Caco-2 (cell line): Measurements from ENCODE around the gene TMEM115. TPM values are rescaled to one million over a fixed set of nuclear protein-coding genes. Genes with fewer than 3 reads are reported as not detected.

Source experiments
- BruUV-seq: library from RNA; stranded (reverse); fragments of 400-500 nt; replicated peaks from 2 replicates; lab custom pipeline; 2021; lab: Mats Ljungman, UMichigan
- CTCF ChIA-PET: fragments of 300-600 bp; sonication (Branson Sonifier 250); formaldehyde crosslinking; loops from one replicate; lab custom pipeline; 2022; ENCODE audit warnings: antibody characterized with exemption; lab: Charles Lee
- POLR2A ChIA-PET: fragments of 300-600 bp; sonication (Branson Sonifier 250); formaldehyde crosslinking; loops from one replicate; lab custom pipeline; 2022; ENCODE audit warnings: antibody characterized with exemption; lab: Charles Lee
- DNase-seq, 2 experiments: peaks; one replicate each; pipeline versions ENCODE4 v3.0.0 to v3.0.0-alpha.2; 2020 to 2022
- H3K27me3 ChIP-seq: replicated peaks from 2 replicates; pipeline ENCODE4 v1.6.0; 2011; ENCODE audit warnings: low read length; ENCODE audit not compliant: control insufficient read depth, insufficient read depth
- H3K36me3 ChIP-seq: 2 replicates; pipeline ENCODE4 v1.5.1; 2011; ENCODE audit warnings: low read length; ENCODE audit not compliant: control insufficient read depth, insufficient read depth
- H3K4me1 ChIP-seq: fragments of 250-450 bp; sonication (Bioruptor Pico); 2 replicates; pipeline ENCODE4 v1.5.1; 2020; ENCODE audit warnings: mild to moderate bottlenecking
- H3K4me3 ChIP-seq: 2 replicates; pipeline ENCODE4 v1.5.1; 2011; ENCODE audit warnings: low read depth, mild to moderate bottlenecking, control low read depth, low read length
- H3K9me3 ChIP-seq: fragments of 250-450 bp; sonication (Bioruptor Pico); 2 replicates; pipeline ENCODE4 v1.5.1; 2020; ENCODE audit warnings: mild to moderate bottlenecking, moderate library complexity
- H3K27ac Mint-ChIP-seq: one replicate; pipeline ENCODE4 v1.8.0; 2022; ENCODE audit warnings: mixed read lengths; ENCODE audit not compliant: unreplicated experiment
- H3K27me3 Mint-ChIP-seq: one replicate; pipeline ENCODE4 v1.8.0; 2022; ENCODE audit warnings: mixed read lengths; ENCODE audit not compliant: insufficient read depth, unreplicated experiment
- H3K36me3 Mint-ChIP-seq: one replicate; pipeline ENCODE4 v1.8.0; 2022; ENCODE audit warnings: mild to moderate bottlenecking, mixed read lengths; ENCODE audit not compliant: insufficient read depth, unreplicated experiment
- H3K4me1 Mint-ChIP-seq: one replicate; pipeline ENCODE4 v1.8.0; 2022; ENCODE audit warnings: low read depth, mixed read lengths; ENCODE audit not compliant: unreplicated experiment
- H3K4me3 Mint-ChIP-seq: one replicate; pipeline ENCODE4 v1.8.0; 2022; ENCODE audit warnings: mild to moderate bottlenecking, moderate library complexity, mixed read lengths; ENCODE audit not compliant: unreplicated experiment
- H3K9me3 Mint-ChIP-seq: one replicate; pipeline ENCODE4 v1.8.0; 2022; ENCODE audit warnings: mixed read lengths; ENCODE audit not compliant: unreplicated experiment
- CTCF ChIP-seq, 2 experiments: fragments of 200-600 bp in 1 of 2; IDR thresholded peaks; 1 replicate in 1 of 2; 2 replicates in 1 of 2; pipeline versions ENCODE4 v1.5.1 to v1.8.0; 2011 to 2022; ENCODE audit warnings: antibody characterized with exemption in 1 of 2, control low read depth in 1 of 2, inconsistent platforms in 1 of 2, low read depth in 1 of 2, low read length in 1 of 2, mild to moderate bottlenecking in 1 of 2, moderate library complexity in 1 of 2; ENCODE audit not compliant: insufficient read depth in 1 of 2, severe bottlenecking in 1 of 2, unreplicated experiment in 1 of 2
- intact Hi-C: fragments of 100-400 bp; cut with micrococcal nuclease; formaldehyde crosslinking; loops from one replicate; pipeline ENCODE4 v1.10.0; 2022; ENCODE audit not compliant: unreplicated experiment
- total RNA-seq: library from RNA; stranded (reverse); gene quantifications from 2 replicates; pipeline ENCODE4 v1.2.3, GENCODE V29; 2022

TMEM115 gene
- total RNA-seq, 1 experiment from 2014 or later, result 23.9 TPM

- H3K27me3 Mint-ChIP-seq, result no peaks in the 10 kb centered on the region
- no peak overlapping the region for H3K4me3 Mint-ChIP-seq
- no peak overlapping the region for H3K27ac Mint-ChIP-seq
- H3K27me3 ChIP-seq, result no peaks in the 10 kb centered on the region
- H3K9me3 ChIP-seq, result no peaks in the 10 kb centered on the region
- intact Hi-C loops, result no loop called here
- H3K4me3 ChIP-seq, result no peak overlapping the region
- H3K4me1 Mint-ChIP-seq, result no peaks in the 10 kb centered on the region
- no peak for TF ChIP-seq CTCF (IDR thresholded peaks at IDR 0.05; ENCODE audit: insufficient read depth in 1 of 2, low read depth in 1 of 2, low read length in 1 of 2, severe bottlenecking in 1 of 2, unreplicated experiment in 1 of 2)
- no peaks in the 10 kb centered on the region for H3K36me3 ChIP-seq
- H3K4me1 ChIP-seq, result no peaks in the 10 kb centered on the region
- ChIA-PET POLR2A (no interaction called here), CTCF (no interaction called here)
- no peaks in the 10 kb centered on the region for H3K36me3 Mint-ChIP-seq
- DNase-seq, result no peak
- H3K9me3 Mint-ChIP-seq, result no peaks in the 10 kb centered on the region
- BruUV-seq, result no TSS peak
Observed at GRCh38 chr3:50392101-50392715, 32.9 kb upstream of the TMEM115 start.

GRCh38 chr3:50390508-50391224, 31.3 kb upstream of the TMEM115 start:
- no peaks in the 10 kb centered on the region for H3K9me3 ChIP-seq
- intact Hi-C loops, result no loop called here
- H3K4me3 Mint-ChIP-seq, result no peak overlapping the region
- POLR2A ChIA-PET, result no interaction called here
- H3K36me3 ChIP-seq, result no peaks in the 10 kb centered on the region
- H3K36me3 Mint-ChIP-seq, result no peaks in the 10 kb centered on the region
- no TSS peak for BruUV-seq
- H3K4me1 ChIP-seq, result no peaks in the 10 kb centered on the region
- no peaks in the 10 kb centered on the region for H3K4me1 Mint-ChIP-seq
- no peak overlapping the region for H3K27ac Mint-ChIP-seq
- H3K27me3 ChIP-seq, result no peaks in the 10 kb centered on the region
- no peak for DNase-seq
- no peaks in the 10 kb centered on the region for H3K27me3 Mint-ChIP-seq
- H3K4me3 ChIP-seq, result no peak overlapping the region
- TF ChIP-seq CTCF (IDR thresholded peaks at IDR 0.05; ENCODE audit: insufficient read depth in 1 of 2, low read depth in 1 of 2, low read length in 1 of 2, severe bottlenecking in 1 of 2, unreplicated experiment in 1 of 2), result no peak
- CTCF ChIA-PET, result interaction anchor here (0.6 kb wide), 2 partner anchors 16 to 52 kb away, joined by 3 to 4 read pairs; no protein-coding TSS in a partner anchor
- H3K9me3 Mint-ChIP-seq, result no peaks in the 10 kb centered on the region

- intact Hi-C loops, result no loop called here
- no peaks in the 10 kb centered on the region for H3K36me3 Mint-ChIP-seq
- Histone ChIP-seq H3K4me3 (no peak overlapping the region), H3K9me3 (no peaks in the 10 kb centered on the region), H3K27me3 (no peaks in the 10 kb centered on the region), H3K36me3 (no peaks in the 10 kb centered on the region), H3K4me1 (no peaks in the 10 kb centered on the region)
- ChIA-PET POLR2A (interaction anchor here (0.6 kb wide), 1 partner anchor 1606 kb away, joined by 5 read pairs; the partner anchor contains the start of gene RPL29), CTCF (interaction anchor here (0.6 kb wide), 1 partner anchor 115 kb away, joined by 8 read pairs; no protein-coding TSS in a partner anchor)
- no peak for DNase-seq
- H3K27me3 Mint-ChIP-seq, result no peaks in the 10 kb centered on the region
- no peak for TF ChIP-seq CTCF (IDR thresholded peaks at IDR 0.05; ENCODE audit: insufficient read depth in 1 of 2, low read depth in 1 of 2, low read length in 1 of 2, severe bottlenecking in 1 of 2, unreplicated experiment in 1 of 2)
- no peak overlapping the region for H3K4me3 Mint-ChIP-seq
- H3K9me3 Mint-ChIP-seq, result no peaks in the 10 kb centered on the region
- H3K4me1 Mint-ChIP-seq, result no peaks in the 10 kb centered on the region
- H3K27ac Mint-ChIP-seq, result no peak overlapping the region
- no TSS peak for BruUV-seq
Observed at GRCh38 chr3:50389414-50389767, 30.1 kb upstream of the TMEM115 start.
